ENCODE measurements around the gene COL11A1.

- TF ChIP-seq CTCF (IDR thresholded peaks at IDR 0.05; ENCODE audit: extremely low read depth in 1 of 2, insufficient read depth in 1 of 2, low read depth in 1 of 2, low read length in 2 of 2), result no peak
- TF ChIP-seq JUN (IDR thresholded peaks at IDR 0.05; ENCODE audit: borderline replicate concordance, insufficient read depth, insufficient read length, low read depth), result no peak
- no peak for TF ChIP-seq POLR2AphosphoS5 (IDR thresholded peaks at IDR 0.05; ENCODE audit: insufficient read depth, low read depth, low read length)
- no peak for TF ChIP-seq POLR2A (IDR thresholded peaks at IDR 0.05; ENCODE audit: low read depth, low read length)
- TF ChIP-seq MAX (IDR thresholded peaks at IDR 0.05; ENCODE audit: insufficient read depth, insufficient read length), result no peak
- TF ChIP-seq FOS (IDR thresholded peaks at IDR 0.05; ENCODE audit: borderline replicate concordance, insufficient read depth, low read length), result no peak
These were observed 251.1 kb downstream of the COL11A1 start for GRCh38 chr1:102857251-102857650.
